HCT116 (cell line): ENCODE data around the gene TMEM25. TPM values are rescaled to one million over a fixed set of nuclear protein-coding genes. Genes with fewer than 3 reads are reported as not detected.

Experiments used
- ATAC-seq: fragments of 200-7000 bp; cut with Tn5 transposase; 2 replicates; pipeline ENCODE4 v1.9.1; 2020; ENCODE audit warnings: mild to moderate bottlenecking, moderate library complexity
- BruUV-seq: library from RNA; stranded (reverse); fragments of 400-500 nt; replicated peaks from 2 replicates; lab custom pipeline; 2021; lab: Mats Ljungman, UMichigan
- CTCF ChIA-PET: fragments of 300-600 bp; sonication (Branson Sonifier 250); formaldehyde crosslinking; loops from one replicate; lab custom pipeline; 2021; ENCODE audit warnings: antibody characterized with exemption; lab: Charles Lee
- POLR2A ChIA-PET: fragments of 300-600, 350-600 bp; sonication (Branson Sonifier 250); formaldehyde crosslinking; loops from one replicate; lab custom pipeline; 2021; ENCODE audit warnings: antibody characterized with exemption; lab: Charles Lee
- RAD21 ChIA-PET, 2 experiments: fragments of 300-600 bp; sonication (Branson Sonifier 250); formaldehyde crosslinking; loops; one replicate each; lab custom pipeline; 2023; ENCODE audit warnings: low total read pairs in 2 of 2; ENCODE audit not compliant: uncharacterized antibody in 2 of 2, unreplicated experiment in 2 of 2, low non-redundant PET in 1 of 2; lab: Charles Lee
- DNase-seq: peaks from one replicate; pipeline ENCODE4 v3.0.0-alpha.2; 2010; ENCODE audit warnings: low read depth, low spot score
- H2AFZ ChIP-seq: fragments of 200-600 bp; shearing (Covaris generic), sonication (generic); 2 replicates; pipeline ENCODE4 v1.6.1; 2017; ENCODE audit warnings: low read depth, mixed run types, mixed read lengths, antibody characterized with exemption, low read length; ENCODE audit not compliant: poor library complexity, severe bottlenecking
- H3K27ac ChIP-seq: 2 replicates; pipeline ENCODE4 v1.5.1; 2012; ENCODE audit warnings: low read depth, low read length
- H3K27me3 ChIP-seq: fragments of 200-600 bp; sonication (generic); 2 replicates; pipeline ENCODE4 v1.6.1; 2016; ENCODE audit warnings: mixed run types, low read length, mixed read lengths; ENCODE audit not compliant: insufficient read depth
- H3K36me3 ChIP-seq, 2 experiments: fragments of 200-500 bp in 1 of 2; fragments of 200-600 bp in 1 of 2; sonication (Bioruptor generic) in 1 of 2; sonication (generic) in 1 of 2; 2 replicates each; pipeline versions ENCODE4 v1.5.1 to v1.6.1; 2014 to 2016; ENCODE audit warnings: low read length in 2 of 2, inconsistent platforms in 1 of 2, mixed read lengths in 1 of 2, mixed run types in 1 of 2; ENCODE audit not compliant: insufficient read depth in 2 of 2, control insufficient read depth in 1 of 2
- H3K4me1 ChIP-seq, 2 experiments: fragments of 200-600 bp in 1 of 2; sonication (generic) in 1 of 2; 2 replicates each; pipeline versions ENCODE4 v1.5.1 to v1.6.1; 2012 to 2017; ENCODE audit warnings: low read length in 2 of 2, inconsistent platforms in 1 of 2, mild to moderate bottlenecking in 1 of 2, mixed read lengths in 1 of 2, mixed run types in 1 of 2, moderate library complexity in 1 of 2; ENCODE audit not compliant: insufficient read depth in 2 of 2, control insufficient read depth in 1 of 2
- H3K4me2 ChIP-seq: fragments of 200-600 bp; sonication (generic); 2 replicates; pipeline ENCODE4 v1.6.1; 2017; ENCODE audit warnings: mixed run types, low read length, mixed read lengths
- H3K4me3 ChIP-seq, 2 experiments: fragments of 200-600 bp in 1 of 2; sonication (generic) in 1 of 2; replicated peaks in 1 of 2; 2 replicates each; pipeline ENCODE4 v1.5.1; 2011 to 2016; ENCODE audit warnings: low read length in 2 of 2, control low read depth in 1 of 2, low read depth in 1 of 2, mild to moderate bottlenecking in 1 of 2, mixed read lengths in 1 of 2, mixed run types in 1 of 2
- H3K79me2 ChIP-seq: fragments of 200-600 bp; sonication (generic); 2 replicates; pipeline ENCODE4 v1.6.1; 2017; ENCODE audit warnings: mild to moderate bottlenecking, mixed run types, low read length, moderate library complexity, mixed read lengths; ENCODE audit not compliant: insufficient read depth
- H3K9ac ChIP-seq: fragments of 200-600 bp; sonication (generic); 2 replicates; pipeline ENCODE4 v1.6.1; 2016; ENCODE audit warnings: low read length, mixed read lengths
- H3K9me2 ChIP-seq: fragments of 200-600 bp; sonication (generic), shearing (Covaris generic); 2 replicates; pipeline ENCODE4 v1.6.1; 2017; ENCODE audit warnings: mixed run types, mild to moderate bottlenecking, moderate library complexity; ENCODE audit not compliant: insufficient read depth
- H3K9me3 ChIP-seq, 2 experiments: fragments of 200-500 bp in 1 of 2; fragments of 200-600 bp in 1 of 2; sonication (Bioruptor generic) in 1 of 2; sonication (generic) in 1 of 2; 2 replicates each; pipeline ENCODE4 v1.6.1; 2014 to 2017; ENCODE audit warnings: low read length in 2 of 2, mixed read lengths in 2 of 2, inconsistent platforms in 1 of 2, low read depth in 1 of 2, mild to moderate bottlenecking in 1 of 2, mixed run types in 1 of 2, moderate library complexity in 1 of 2; ENCODE audit not compliant: control insufficient read depth in 1 of 2, insufficient read depth in 1 of 2
- H4K20me1 ChIP-seq: fragments of 200-600 bp; sonication (generic), shearing (Covaris generic); 2 replicates; pipeline ENCODE4 v1.6.1; 2017; ENCODE audit warnings: mixed run types, mild to moderate bottlenecking, moderate library complexity; ENCODE audit not compliant: insufficient read depth
- CEBPB ChIP-seq: IDR thresholded peaks from 2 replicates; pipeline ENCODE4 v1.6.1; 2012; ENCODE audit warnings: low read depth
- ELF1 ChIP-seq: IDR thresholded peaks from 2 replicates; pipeline ENCODE4 v1.6.1; 2012; ENCODE audit warnings: low read depth, borderline replicate concordance
- EZH2phosphoT487 ChIP-seq: fragments of 200-600 bp; IDR thresholded peaks from 2 replicates; pipeline ENCODE4 v1.6.1; 2018; ENCODE audit warnings: antibody characterized with exemption, borderline replicate concordance
- FOSL1 ChIP-seq: IDR thresholded peaks from 2 replicates; pipeline ENCODE4 v1.6.1; 2012; ENCODE audit warnings: low read depth
- POLR2AphosphoS5 ChIP-seq: IDR thresholded peaks from 2 replicates; pipeline ENCODE4 v1.6.1; 2011; ENCODE audit warnings: mild to moderate bottlenecking, low read depth, low read length, moderate library complexity
- RAD21 ChIP-seq: IDR thresholded peaks from 2 replicates; pipeline ENCODE4 v1.6.1; 2012; ENCODE audit warnings: low read depth, mild to moderate bottlenecking
- SP1 ChIP-seq: IDR thresholded peaks from 2 replicates; pipeline ENCODE4 v1.6.1; 2012; ENCODE audit warnings: low read depth
- SRF ChIP-seq: IDR thresholded peaks from 2 replicates; pipeline ENCODE4 v1.6.1; 2012; ENCODE audit warnings: low read depth
- TCF7L2 ChIP-seq: IDR thresholded peaks from 2 replicates; pipeline ENCODE4 v1.7.0; 2011; ENCODE audit warnings: borderline replicate concordance, inconsistent platforms; ENCODE audit not compliant: insufficient read depth, insufficient read length; ENCODE audit errors: extremely low read depth
- ZNF274 ChIP-seq: fragments of 200-500 bp; sonication (Bioruptor generic); IDR thresholded peaks from 2 replicates; pipeline ENCODE4 v1.6.1; 2014; ENCODE audit warnings: mild to moderate bottlenecking, low read depth, low read length, inconsistent platforms
- intact Hi-C: fragments of 100-400 bp; cut with micrococcal nuclease; formaldehyde crosslinking; loops from 2 replicates; pipeline ENCODE4 v1.10.0; 2022
- total RNA-seq: library from RNA; stranded (reverse); gene quantifications from one replicate; pipeline ENCODE4 v1.2.1, GENCODE V29; 2021; ENCODE audit not compliant: unreplicated experiment
- TF ChIP-seq, protein P1 (sequence below), 3 experiments: fragments of 200-600 bp in 1 of 3; sonication (generic) in 1 of 3; IDR thresholded peaks in 2 of 3; conservative IDR thresholded peaks in 1 of 3; 2 replicates each; pipeline ENCODE4 v1.5.1; 2012 to 2017; ENCODE audit warnings: low read depth in 2 of 3, low read length in 2 of 3, antibody characterized with exemption in 1 of 3, borderline replicate concordance in 1 of 3, control low read depth in 1 of 3, mild to moderate bottlenecking in 1 of 3, mixed read lengths in 1 of 3, mixed run types in 1 of 3, moderate library complexity in 1 of 3; ENCODE audit not compliant: insufficient read depth in 1 of 3
- TF ChIP-seq, protein P2 (sequence below): IDR thresholded peaks from 2 replicates; pipeline ENCODE4 v1.6.1; 2012; ENCODE audit warnings: low read depth

TMEM25 gene
- total RNA-seq, 1 experiment from 2014 or later = 27.0 TPM

DNA sequence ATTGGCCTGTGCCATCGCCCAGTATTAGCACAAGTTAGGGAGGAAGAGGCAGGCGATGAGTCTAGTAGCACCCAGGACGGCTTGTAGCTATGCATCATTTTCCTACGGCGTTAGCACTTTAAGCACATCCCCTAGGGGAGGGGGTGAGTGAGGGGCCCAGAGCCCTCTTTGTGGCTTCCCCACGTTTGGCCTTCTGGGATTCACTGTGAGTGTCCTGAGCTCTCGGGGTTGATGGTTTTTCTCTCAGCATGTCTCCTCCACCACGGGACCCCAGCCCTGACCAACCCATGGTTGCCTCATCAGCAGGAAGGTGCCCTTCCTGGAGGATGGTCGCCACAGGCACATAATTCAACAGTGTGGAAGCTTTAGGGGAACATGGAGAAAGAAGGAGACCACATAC is 4.3 kb downstream of the TMEM25 start:
- no peaks in the 10 kb centered on the region for H3K79me2 ChIP-seq
- peaks cover 23 to 36% of the 10 kb centered on the region in 2 experiments for H3K4me1 ChIP-seq
- H3K9me2 ChIP-seq = no peaks in the 10 kb centered on the region
- RAD21 ChIA-PET = no interaction called here
- no peak overlapping the region for H3K9ac ChIP-seq
- no peak overlapping the region for H2AFZ ChIP-seq
- H3K4me2 ChIP-seq = no peak overlapping the region
- no peak overlapping the region for H3K27ac ChIP-seq
- intact Hi-C loops = no loop called here
- POLR2A ChIA-PET = no interaction called here
- no peaks in the 10 kb centered on the region; a peak in 1 of 4 replicates for H3K36me3 ChIP-seq
- no peak for ATAC-seq
- no peak overlapping the region for H3K4me3 ChIP-seq
- H4K20me1 ChIP-seq = no peaks in the 10 kb centered on the region
- no peaks in the 10 kb centered on the region for H3K27me3 ChIP-seq
- BruUV-seq = no TSS peak
- DNase-seq = no peak
- CTCF ChIA-PET = no interaction called here
- no peaks in the 10 kb centered on the region for H3K9me3 ChIP-seq
- TF ChIP-seq POLR2AphosphoS5 (no peak), SP1 (no peak), ELF1 (no peak), SRF (no peak), CEBPB (no peak), ZNF274 (no peak), TCF7L2 (no peak), RAD21 (no peak), FOSL1 (no peak), EZH2phosphoT487 (no peak)
- TF ChIP-seq, protein P1, sequence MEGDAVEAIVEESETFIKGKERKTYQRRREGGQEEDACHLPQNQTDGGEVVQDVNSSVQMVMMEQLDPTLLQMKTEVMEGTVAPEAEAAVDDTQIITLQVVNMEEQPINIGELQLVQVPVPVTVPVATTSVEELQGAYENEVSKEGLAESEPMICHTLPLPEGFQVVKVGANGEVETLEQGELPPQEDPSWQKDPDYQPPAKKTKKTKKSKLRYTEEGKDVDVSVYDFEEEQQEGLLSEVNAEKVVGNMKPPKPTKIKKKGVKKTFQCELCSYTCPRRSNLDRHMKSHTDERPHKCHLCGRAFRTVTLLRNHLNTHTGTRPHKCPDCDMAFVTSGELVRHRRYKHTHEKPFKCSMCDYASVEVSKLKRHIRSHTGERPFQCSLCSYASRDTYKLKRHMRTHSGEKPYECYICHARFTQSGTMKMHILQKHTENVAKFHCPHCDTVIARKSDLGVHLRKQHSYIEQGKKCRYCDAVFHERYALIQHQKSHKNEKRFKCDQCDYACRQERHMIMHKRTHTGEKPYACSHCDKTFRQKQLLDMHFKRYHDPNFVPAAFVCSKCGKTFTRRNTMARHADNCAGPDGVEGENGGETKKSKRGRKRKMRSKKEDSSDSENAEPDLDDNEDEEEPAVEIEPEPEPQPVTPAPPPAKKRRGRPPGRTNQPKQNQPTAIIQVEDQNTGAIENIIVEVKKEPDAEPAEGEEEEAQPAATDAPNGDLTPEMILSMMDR (IDR thresholded peaks at IDR 0.05 in 2 of 3, conservative IDR thresholded peaks at IDR 0.05 in 1 of 3; ENCODE audit: borderline replicate concordance in 1 of 3, insufficient read depth in 1 of 3, low read depth in 2 of 3, low read length in 2 of 3) = no peak
- TF ChIP-seq, protein P2, sequence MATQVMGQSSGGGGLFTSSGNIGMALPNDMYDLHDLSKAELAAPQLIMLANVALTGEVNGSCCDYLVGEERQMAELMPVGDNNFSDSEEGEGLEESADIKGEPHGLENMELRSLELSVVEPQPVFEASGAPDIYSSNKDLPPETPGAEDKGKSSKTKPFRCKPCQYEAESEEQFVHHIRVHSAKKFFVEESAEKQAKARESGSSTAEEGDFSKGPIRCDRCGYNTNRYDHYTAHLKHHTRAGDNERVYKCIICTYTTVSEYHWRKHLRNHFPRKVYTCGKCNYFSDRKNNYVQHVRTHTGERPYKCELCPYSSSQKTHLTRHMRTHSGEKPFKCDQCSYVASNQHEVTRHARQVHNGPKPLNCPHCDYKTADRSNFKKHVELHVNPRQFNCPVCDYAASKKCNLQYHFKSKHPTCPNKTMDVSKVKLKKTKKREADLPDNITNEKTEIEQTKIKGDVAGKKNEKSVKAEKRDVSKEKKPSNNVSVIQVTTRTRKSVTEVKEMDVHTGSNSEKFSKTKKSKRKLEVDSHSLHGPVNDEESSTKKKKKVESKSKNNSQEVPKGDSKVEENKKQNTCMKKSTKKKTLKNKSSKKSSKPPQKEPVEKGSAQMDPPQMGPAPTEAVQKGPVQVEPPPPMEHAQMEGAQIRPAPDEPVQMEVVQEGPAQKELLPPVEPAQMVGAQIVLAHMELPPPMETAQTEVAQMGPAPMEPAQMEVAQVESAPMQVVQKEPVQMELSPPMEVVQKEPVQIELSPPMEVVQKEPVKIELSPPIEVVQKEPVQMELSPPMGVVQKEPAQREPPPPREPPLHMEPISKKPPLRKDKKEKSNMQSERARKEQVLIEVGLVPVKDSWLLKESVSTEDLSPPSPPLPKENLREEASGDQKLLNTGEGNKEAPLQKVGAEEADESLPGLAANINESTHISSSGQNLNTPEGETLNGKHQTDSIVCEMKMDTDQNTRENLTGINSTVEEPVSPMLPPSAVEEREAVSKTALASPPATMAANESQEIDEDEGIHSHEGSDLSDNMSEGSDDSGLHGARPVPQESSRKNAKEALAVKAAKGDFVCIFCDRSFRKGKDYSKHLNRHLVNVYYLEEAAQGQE = no peak
- TF ChIP-seq, all 23 proteins: peak for 0
